Endothelial cell of umbilical vein (primary cell): ENCODE measurements around the gene UBE2S. TPM values are rescaled to one million over a fixed set of nuclear protein-coding genes. Genes with fewer than 3 reads are reported as not detected.

Experiments used
- BruUV-seq: library from RNA; stranded (reverse); fragments of 400-500 nt; replicated peaks from 2 replicates; lab custom pipeline; 2021; lab: Mats Ljungman, UMichigan
- CTCF ChIA-PET: fragments of 300-600, 350-600 bp; sonication (Branson Sonifier 250); formaldehyde crosslinking; loops from one replicate; lab custom pipeline; 2021; ENCODE audit warnings: antibody characterized with exemption, inconsistent platforms; lab: Charles Lee
- POLR2A ChIA-PET: fragments of 300-600, 350-600 bp; sonication (Branson Sonifier 250); formaldehyde crosslinking; loops from one replicate; lab custom pipeline; 2021; ENCODE audit warnings: antibody characterized with exemption, inconsistent platforms; lab: Charles Lee
- DNase-seq: peaks from one replicate; pipeline ENCODE4 v3.0.0-alpha.2; 2011; ENCODE audit warnings: low read depth, low spot score
- FAIRE-seq: peaks from 2 replicates; lab custom pipeline; 2011; peaks lifted over from hg19 to GRCh38; lab: Jason Lieb, UNC
- H2AFZ ChIP-seq: 2 replicates; pipeline ENCODE4 v1.6.0; 2012; ENCODE audit warnings: low read depth, low read length, control low read depth, inconsistent platforms
- H3K27ac ChIP-seq: 2 replicates; pipeline ENCODE4 v1.5.1; 2011; ENCODE audit warnings: low read depth, mild to moderate bottlenecking, control low read depth, low read length, moderate library complexity; ENCODE audit not compliant: insufficient read depth
- H3K27me3 ChIP-seq, 2 experiments: 2 replicates each; pipeline versions ENCODE4 v1.6.0 to v1.6.1; 2011; ENCODE audit warnings: low read length in 2 of 2, mixed read lengths in 1 of 2; ENCODE audit not compliant: control insufficient read depth in 2 of 2, insufficient read depth in 2 of 2
- H3K36me3 ChIP-seq, 2 experiments: 2 replicates in 1 of 2; 3 replicates in 1 of 2; pipeline ENCODE4 v1.5.1; 2011; ENCODE audit warnings: low read length in 2 of 2, mild to moderate bottlenecking in 1 of 2, moderate library complexity in 1 of 2; ENCODE audit not compliant: control insufficient read depth in 2 of 2, insufficient read depth in 2 of 2; ENCODE audit errors: extremely low read depth in 1 of 2
- H3K4me1 ChIP-seq: 3 replicates; pipeline ENCODE4 v1.5.1; 2011; ENCODE audit warnings: mild to moderate bottlenecking, low read length; ENCODE audit not compliant: control insufficient read depth, insufficient read depth; ENCODE audit errors: extremely low read depth
- H3K4me2 ChIP-seq: 2 replicates; pipeline ENCODE4 v1.6.1; 2011; ENCODE audit warnings: low read length, control low read depth, mixed read lengths; ENCODE audit not compliant: insufficient read depth
- H3K4me3 ChIP-seq, 3 experiments: fragments of 200-600 bp in 1 of 3; sonication (generic), shearing (Covaris generic) in 1 of 3; replicated peaks in 1 of 3; 2 replicates each; pipeline ENCODE4 v1.5.1; 2011 to 2016; ENCODE audit warnings: control low read depth in 3 of 3, low read length in 3 of 3, mild to moderate bottlenecking in 2 of 3, inconsistent platforms in 1 of 3, low read depth in 1 of 3, moderate library complexity in 1 of 3; ENCODE audit not compliant: insufficient read depth in 1 of 3
- H3K79me2 ChIP-seq: 2 replicates; pipeline ENCODE4 v1.6.0; 2012; ENCODE audit warnings: low read length, inconsistent platforms; ENCODE audit not compliant: control insufficient read depth, insufficient read depth
- H3K9ac ChIP-seq: replicated peaks from 2 replicates; pipeline ENCODE3; 2011; ENCODE audit warnings: low read length, control low read depth; ENCODE audit not compliant: insufficient read depth; ENCODE audit errors: extremely low read depth
- H3K9me1 ChIP-seq: replicated peaks from 3 replicates; pipeline ENCODE4 v1.6.0; 2011; ENCODE audit warnings: mild to moderate bottlenecking, low read length; ENCODE audit not compliant: control insufficient read depth, insufficient read depth; ENCODE audit errors: extremely low read depth
- H3K9me3 ChIP-seq: replicated peaks from 2 replicates; pipeline ENCODE4 v1.5.1; 2012; ENCODE audit warnings: low read length, inconsistent platforms; ENCODE audit not compliant: control insufficient read depth, insufficient read depth
- H4K20me1 ChIP-seq: replicated peaks from 2 replicates; pipeline ENCODE3; 2011; ENCODE audit warnings: mild to moderate bottlenecking, low read length; ENCODE audit not compliant: control insufficient read depth, insufficient read depth; ENCODE audit errors: extremely low read depth
- FOS ChIP-seq: IDR thresholded peaks from 2 replicates; pipeline ENCODE4 v1.6.1; 2011; ENCODE audit warnings: mild to moderate bottlenecking, low read length, moderate library complexity, borderline replicate concordance; ENCODE audit not compliant: insufficient read depth
- dilution Hi-C: fragments of 300-500 bp; cut with MboI; formaldehyde crosslinking; loops from one replicate; pipeline ENCODE4 v1.15.0; 2019; ENCODE audit warnings: low sequenced_read_pairs; ENCODE audit not compliant: extremely low pct_ligation_motif_present
- intact Hi-C: fragments of 100-400 bp; cut with micrococcal nuclease; formaldehyde crosslinking; loops from one replicate; pipeline ENCODE4 v1.10.0; 2022
- polyA plus RNA-seq, 4 experiments: library from polyadenylated mRNA; depleted of rRNA in 3 of 4; stranded (reverse) in 3 of 4; unstranded in 1 of 4; fragments of >200 nt; gene quantifications; 2 replicates each; pipeline versions ENCODE4 v1.2.1 to v1.2.3, GENCODE V29; 2011 to 2012; ENCODE audit warnings: missing spikeins in 1 of 4
- total RNA-seq: library from RNA; stranded (reverse); gene quantifications from 2 replicates; pipeline ENCODE4 v1.2.3, GENCODE V29; 2021
- TF ChIP-seq, protein P1 (sequence below), 2 donors: IDR thresholded peaks; 1 replicate in 1 of 2; 2 replicates in 1 of 2; pipeline ENCODE4 v1.5.1; 2011; ENCODE audit warnings: low read length in 2 of 2, mild to moderate bottlenecking in 2 of 2, moderate library complexity in 2 of 2, control low read depth in 1 of 2, inconsistent platforms in 1 of 2, low read depth in 1 of 2; ENCODE audit not compliant: insufficient read depth in 1 of 2; ENCODE audit errors: extremely low read depth in 1 of 2

The UBE2S gene
- total and polyA plus RNA-seq, 2 donors (not counting 3 experiments of a cell fraction or from before 2014, with no cell fraction given), result 183 to 257 TPM

DNA sequence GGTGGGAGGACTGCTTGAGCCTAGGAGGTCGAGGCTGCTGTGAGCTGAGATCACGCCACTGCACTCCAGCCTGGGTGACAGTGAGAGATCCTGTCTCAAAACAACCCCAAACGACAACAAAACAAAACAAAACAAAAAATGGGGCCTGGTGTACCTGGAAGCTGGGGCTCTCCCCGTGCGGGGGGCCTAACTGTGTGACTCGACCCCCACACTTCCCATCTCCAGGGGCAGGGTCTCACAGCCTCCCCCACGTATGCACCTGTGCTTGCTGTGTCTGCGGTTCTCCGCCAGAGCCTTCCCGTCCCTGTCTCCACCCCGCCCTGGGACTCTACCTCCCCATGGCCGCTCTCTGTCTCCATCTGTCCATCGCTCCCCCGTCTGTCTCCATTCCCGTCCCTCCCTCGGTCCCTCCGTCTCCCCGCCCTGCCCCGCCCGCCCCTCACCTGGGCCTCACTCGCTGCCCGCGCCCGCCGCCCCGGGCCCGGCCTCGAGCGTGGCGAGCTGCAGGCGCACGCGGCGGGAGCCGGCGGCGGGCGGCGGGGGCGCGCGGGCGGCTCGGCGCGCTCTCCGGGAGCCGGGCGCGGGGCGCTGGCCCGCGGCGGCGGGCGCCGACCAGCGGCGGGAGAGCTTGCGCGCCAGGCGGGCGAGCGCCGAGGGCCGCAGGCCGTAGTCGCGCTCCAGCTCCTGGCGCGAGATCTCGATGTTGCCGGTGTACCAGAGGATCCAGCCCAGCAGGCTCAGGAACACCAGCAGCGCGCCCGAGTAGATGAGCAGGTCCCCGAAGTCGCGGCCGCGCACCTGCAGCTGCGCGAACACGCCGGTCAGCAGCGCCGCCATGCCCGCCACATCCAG is 24.1 kb downstream of the UBE2S start:
- H3K9me1 ChIP-seq, result no peaks in the 10 kb centered on the region
- dilution Hi-C loops, result no loop called here
- no peaks in the 10 kb centered on the region for H3K9me3 ChIP-seq
- peak overlapping the region; percentile 86 for H3K4me2 ChIP-seq
- BruUV-seq, result no TSS peak
- CTCF ChIA-PET, result interaction anchor here (0.6 to 2.9 kb wide), 25 partner anchors 8 to 296 kb away, joined by 3 to 51 read pairs (median 5); partner anchors contain the start of genes HSPBP1, KMT5C and PPP6R1
- peak; percentile 55 for FAIRE-seq
- peaks cover 4% of the 10 kb centered on the region for H4K20me1 ChIP-seq
- H2AFZ ChIP-seq, result peak overlapping the region; percentile 73
- DNase-seq, result peak; percentile 64
- H3K4me1 ChIP-seq, result peaks cover 30% of the 10 kb centered on the region
- peaks cover 8 to 11% of the 10 kb centered on the region in 2 experiments for H3K36me3 ChIP-seq
- no peak for TF ChIP-seq FOS
- TF ChIP-seq, protein P1, sequence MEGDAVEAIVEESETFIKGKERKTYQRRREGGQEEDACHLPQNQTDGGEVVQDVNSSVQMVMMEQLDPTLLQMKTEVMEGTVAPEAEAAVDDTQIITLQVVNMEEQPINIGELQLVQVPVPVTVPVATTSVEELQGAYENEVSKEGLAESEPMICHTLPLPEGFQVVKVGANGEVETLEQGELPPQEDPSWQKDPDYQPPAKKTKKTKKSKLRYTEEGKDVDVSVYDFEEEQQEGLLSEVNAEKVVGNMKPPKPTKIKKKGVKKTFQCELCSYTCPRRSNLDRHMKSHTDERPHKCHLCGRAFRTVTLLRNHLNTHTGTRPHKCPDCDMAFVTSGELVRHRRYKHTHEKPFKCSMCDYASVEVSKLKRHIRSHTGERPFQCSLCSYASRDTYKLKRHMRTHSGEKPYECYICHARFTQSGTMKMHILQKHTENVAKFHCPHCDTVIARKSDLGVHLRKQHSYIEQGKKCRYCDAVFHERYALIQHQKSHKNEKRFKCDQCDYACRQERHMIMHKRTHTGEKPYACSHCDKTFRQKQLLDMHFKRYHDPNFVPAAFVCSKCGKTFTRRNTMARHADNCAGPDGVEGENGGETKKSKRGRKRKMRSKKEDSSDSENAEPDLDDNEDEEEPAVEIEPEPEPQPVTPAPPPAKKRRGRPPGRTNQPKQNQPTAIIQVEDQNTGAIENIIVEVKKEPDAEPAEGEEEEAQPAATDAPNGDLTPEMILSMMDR (IDR thresholded peaks at IDR 0.05; ENCODE audit: extremely low read depth in 1 of 2, insufficient read depth in 1 of 2, low read depth in 1 of 2, low read length in 2 of 2), result peak; percentile 9 to 23
- peaks cover 27% of the 10 kb centered on the region for H3K79me2 ChIP-seq
- H3K4me3 ChIP-seq, result peak overlapping the region in 2 of 3 experiments; percentile 4 to 39
- intact Hi-C loops, result loop anchor here (2.0 to 10.0 kb wide), 3 partner anchors 77 to 239 kb away; partner anchors contain the start of genes ISOC2, TNNT1, ZNF524 and ZNF865
- POLR2A ChIA-PET, result interaction anchor here (2.4 kb wide), 2 partner anchors 24 to 44 kb away, joined by 9 to 11 read pairs; partner anchors contain the start of genes KMT5C and UBE2S
- no peaks in the 10 kb centered on the region for H3K27me3 ChIP-seq
- H3K9ac ChIP-seq, result no peak overlapping the region
- H3K27ac ChIP-seq, result no peak overlapping the region
